HG03342 (cell line): ENCODE data around the gene BCKDHA.
"Not testable (repeated sequence)": the region's sequence is repeated elsewhere in the genome, so short reads cannot be mapped to it uniquely, and the experiment has no call there.

Source experiments
- ATAC-seq: cut with Tn5 transposase; IDR thresholded peaks from one replicate; pipeline ENCODE4 v1.9.1; 2021; ENCODE audit warnings: mild to moderate bottlenecking, moderate library complexity; ENCODE audit not compliant: unreplicated experiment

Gene BCKDHA

DNA sequence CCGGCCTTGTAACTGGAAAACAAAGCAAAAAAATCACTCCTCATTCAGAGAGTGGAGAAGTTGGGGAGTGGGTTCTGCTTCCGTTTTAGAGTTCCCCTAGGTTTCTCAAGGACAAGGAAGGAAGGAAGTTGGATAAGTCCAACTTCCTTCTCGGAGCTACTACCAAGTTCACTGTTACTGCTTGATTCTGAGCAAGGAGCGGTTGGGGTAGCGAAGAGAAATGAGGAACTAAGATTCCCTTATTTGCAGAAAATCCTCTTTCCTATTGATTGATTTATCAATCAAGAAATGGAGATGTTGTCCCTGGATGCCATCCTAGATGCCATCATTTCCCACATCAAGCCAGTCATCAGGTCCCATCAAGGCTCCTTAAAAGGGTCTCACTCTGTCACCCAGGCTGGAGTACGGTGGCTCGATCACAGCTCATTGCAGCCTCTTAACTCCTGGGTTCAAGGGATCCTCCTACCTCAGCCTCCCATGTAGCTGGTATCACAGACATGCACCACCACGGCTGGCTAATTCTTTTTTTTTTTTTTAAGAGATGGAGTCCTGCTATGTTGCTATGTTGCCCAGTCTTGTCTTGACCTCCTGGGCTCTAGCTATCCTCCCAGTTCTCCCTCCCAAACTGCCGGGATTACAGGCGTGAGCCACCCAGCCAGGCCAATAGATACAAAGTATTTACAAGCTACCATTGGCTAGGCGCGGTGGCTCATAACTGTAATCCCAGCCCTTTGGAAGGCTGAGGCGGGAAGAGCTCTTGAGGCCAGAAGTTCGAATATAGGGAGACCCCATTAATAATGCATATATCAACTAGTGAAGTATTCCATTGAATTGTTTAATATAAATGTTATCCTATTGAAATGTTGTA, 32.9 kb upstream of the BCKDHA start:
- no peak for ATAC-seq

GRCh38 chr19:41366089-41366488, 31.5 kb upstream of the BCKDHA start:
- ATAC-seq, result no peak

DNA sequence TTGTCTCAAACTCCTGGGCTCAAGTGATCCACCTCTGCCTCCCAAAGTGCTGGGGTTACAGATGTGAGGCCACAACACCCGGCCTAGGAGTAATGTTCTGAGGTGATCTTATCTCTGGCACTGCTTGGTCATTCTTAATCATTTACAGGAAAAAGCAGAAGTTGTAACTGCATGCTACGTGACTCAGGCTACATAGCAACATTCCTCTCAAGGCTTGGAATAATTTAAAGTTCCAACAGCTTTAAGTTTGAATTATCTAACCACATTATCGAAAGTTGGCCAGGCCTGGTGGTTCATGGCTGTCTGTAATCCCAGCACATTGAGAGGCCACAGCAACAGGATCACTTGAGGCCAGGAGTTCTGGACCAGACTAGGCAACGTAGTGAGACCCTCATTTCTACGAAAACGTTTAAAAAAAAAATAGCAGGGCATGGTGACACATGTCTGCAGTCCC, 29.7 kb upstream of the BCKDHA start:
- ATAC-seq, result no peak

- no peak for ATAC-seq
Measured at GRCh38 chr19:41369769-41370168, 27.8 kb upstream of the BCKDHA start.

DNA sequence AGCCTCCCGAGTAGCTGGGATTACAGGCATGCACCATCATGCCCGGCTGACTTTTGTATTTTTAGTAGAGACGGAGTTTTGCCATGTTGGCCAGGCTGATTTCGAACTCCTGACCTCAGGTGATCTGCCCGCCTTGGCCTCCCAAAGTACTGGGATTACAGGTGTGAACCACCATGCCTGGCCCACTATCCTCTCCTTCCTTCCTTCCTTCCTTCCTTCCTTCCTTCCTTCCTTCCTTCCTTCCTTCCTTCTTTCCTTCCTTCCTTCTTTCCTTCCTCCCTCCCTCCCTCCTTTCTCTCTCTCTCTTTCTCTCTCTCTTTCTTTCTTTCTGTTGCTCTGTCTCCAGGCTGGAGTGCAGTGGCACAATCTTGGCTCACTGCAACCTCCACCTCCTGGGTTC, 26.5 kb upstream of the BCKDHA start:
- not testable (repeated sequence) for ATAC-seq

- no peak for ATAC-seq
Measured at GRCh38 chr19:41371541-41371940, 26.1 kb upstream of the BCKDHA start.

- ATAC-seq, result no peak
Measured at GRCh38 chr19:41372501-41372900, 25.1 kb upstream of the BCKDHA start.

GRCh38 chr19:41373993-41374392, 23.6 kb upstream of the BCKDHA start:
- no peak for ATAC-seq

DNA sequence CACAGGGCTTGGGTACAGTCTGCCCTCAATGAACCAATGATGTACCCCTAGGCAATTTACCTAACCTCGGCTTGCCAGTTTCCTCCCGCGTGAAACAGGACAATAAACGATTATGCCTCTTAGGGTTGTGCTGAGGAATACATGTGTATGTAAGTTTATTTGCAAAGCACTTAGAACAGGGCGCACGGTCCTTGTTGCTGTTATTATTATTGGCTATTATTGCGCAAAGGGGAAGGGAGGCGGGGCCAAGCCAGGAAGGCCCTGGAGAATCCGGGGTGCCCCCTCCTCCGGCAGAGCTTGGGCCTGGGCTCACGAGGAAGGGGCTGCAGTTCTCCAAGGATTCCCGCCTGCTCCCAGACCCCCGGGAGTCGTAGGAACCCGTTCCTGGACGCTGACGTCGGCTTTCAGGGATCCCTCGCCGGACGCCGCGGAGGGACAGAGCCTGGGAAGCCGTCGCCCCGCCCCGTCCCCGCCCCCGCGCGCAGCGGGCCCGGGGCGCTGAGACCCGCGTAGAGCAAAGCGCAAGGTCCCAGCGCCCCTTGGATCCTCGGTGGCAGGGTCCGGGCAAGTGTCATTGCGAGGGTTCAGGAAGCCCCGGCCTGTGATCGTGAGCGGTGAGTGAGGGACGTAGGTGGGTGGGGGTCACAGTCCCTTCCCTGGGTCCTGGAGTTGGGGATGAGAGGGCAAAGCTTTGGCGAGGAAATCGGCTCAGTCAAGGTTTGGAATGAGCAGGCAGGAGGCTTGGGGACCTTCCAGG, 21.2 kb upstream of the BCKDHA start, which contains the start of gene TMEM91:
Gene TMEM91, plus strand, starts transcription at position 293 of the 757 bp plus-strand sequence. CDS start 1,777 bp downstream, outside the sequence.
- no peak for ATAC-seq

DNA sequence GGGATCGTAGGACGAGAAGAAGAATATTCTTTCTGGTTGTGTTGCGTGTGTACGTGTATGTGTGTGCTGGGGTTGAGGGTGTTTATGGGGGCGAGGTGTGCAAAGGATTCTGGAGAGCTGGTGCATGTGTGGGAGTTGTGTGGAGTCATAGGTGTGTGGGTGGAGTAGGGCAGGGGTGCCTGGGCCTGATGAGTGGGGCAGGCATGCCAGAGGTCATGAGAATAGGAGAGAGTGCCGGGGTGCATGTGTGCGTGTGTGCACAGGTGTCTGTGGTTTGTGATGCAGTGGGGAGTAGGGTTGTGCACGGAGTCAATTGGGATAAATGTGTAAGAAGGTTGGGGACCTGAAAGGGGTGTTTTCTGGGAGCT, 20.6 kb upstream of the BCKDHA start:
- ATAC-seq, result no peak

DNA sequence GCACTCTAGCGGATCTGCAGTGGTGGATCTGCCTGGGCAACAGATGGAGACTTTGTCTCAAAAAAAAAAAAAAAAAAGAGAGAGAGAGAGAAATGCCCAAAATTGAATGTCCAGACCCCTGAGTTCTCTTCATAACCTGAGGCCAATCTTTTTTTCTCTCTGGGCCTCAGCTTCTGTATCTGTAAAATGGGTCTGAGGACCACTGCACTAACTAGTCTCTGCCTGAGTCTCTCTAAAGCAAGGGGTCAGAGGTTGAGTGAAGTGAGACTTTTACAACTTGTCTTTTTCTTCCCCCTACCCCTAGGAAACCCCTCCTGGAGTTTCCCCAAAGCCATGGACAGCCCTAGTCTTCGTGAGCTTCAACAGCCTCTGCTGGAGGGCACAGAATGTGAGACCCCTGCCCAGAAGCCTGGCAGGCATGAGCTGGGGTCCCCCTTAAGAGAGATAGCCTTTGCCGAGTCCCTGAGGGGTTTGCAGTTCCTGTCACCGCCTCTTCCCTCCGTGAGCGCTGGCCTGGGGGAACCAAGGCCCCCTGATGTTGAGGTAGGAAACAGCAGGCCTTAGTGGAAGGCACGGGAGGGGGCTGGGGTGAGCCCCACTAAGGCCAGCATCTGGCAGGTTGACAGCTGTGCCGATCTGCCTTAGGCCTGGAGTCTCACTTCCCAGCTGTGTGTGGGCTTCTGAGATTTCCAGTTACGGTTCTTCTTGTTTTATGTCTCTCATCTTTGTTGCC, 19.5 kb upstream of the BCKDHA start:
- peak; percentile 69 for ATAC-seq

GRCh38 chr19:41381536-41381935, 16.1 kb upstream of the BCKDHA start:
- ATAC-seq, result not testable (repeated sequence)

- no peak for ATAC-seq
Measured at GRCh38 chr19:41384351-41384750, 13.3 kb upstream of the BCKDHA start.

DNA sequence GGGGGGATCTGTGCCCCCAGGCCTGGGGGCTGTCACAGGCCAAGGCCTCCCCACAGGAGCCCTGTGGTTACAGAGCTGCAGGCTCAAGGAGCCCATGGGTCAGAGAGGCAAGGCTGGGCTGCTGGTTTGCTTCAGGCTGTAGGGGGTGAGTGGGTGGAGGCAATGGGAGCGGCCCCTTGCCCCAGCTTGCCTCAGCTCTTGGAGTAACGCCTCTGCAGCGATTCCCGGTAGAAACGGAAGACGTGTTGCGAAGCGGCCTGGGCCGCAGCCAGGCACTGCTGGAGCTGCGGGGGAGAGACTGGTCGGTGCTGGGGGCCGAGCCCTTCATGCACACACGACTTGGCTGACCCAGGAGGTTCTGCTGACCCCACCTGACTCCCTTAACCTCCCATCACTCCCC, 11.2 kb upstream of the BCKDHA start:
- no peak for ATAC-seq

DNA sequence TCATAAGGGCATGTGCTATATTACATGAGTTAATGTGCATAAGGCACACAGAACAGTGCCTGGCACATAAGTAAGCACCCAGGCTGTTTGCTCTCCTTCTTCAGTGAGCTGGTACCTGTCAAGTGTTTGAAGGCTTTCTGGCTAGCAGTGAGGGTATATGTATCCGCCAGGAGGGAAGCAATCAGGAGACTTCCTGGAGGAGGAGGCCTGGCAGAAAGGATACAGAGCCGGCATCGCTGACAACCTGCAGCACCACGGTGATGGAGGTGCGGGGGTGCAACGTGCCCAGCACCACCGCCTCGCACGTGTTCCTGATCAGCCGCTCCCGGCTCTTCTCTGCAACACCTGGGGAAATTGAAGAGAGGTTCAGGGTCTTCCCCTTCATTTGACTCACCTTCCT, 6.0 kb upstream of the BCKDHA start:
- no peak for ATAC-seq

DNA sequence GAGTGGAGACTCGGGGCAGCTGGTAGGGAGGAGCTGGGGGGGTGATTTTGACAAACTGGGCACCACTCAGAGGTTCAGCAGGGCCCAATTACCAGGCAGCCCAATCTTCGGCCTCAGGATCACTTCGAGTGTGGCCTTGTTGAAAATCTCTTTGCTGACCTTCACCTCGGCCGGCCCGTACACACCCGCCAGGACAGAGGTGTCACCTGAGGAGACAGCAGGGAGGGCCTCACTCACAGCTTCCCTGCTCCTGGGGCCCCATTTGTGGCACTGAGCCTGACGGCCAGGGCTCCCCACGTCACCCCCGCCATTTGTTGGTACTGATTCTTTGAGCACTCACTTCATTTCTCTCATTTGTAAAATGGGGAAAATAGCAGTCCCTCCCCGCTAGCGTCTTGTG, 4.8 kb upstream of the BCKDHA start:
- no peak for ATAC-seq

- no peak for ATAC-seq
Measured at GRCh38 chr19:41395355-41395754, 2.3 kb upstream of the BCKDHA start.

- ATAC-seq, result no peak
Measured at GRCh38 chr19:41398050-41398418, 416 bp downstream of the BCKDHA start.

- no peak for ATAC-seq
Measured at GRCh38 chr19:41398598-41398997, 980 bp downstream of the BCKDHA start.

GRCh38 chr19:41399091-41399490, 1.5 kb downstream of the BCKDHA start:
- ATAC-seq, result no peak

DNA sequence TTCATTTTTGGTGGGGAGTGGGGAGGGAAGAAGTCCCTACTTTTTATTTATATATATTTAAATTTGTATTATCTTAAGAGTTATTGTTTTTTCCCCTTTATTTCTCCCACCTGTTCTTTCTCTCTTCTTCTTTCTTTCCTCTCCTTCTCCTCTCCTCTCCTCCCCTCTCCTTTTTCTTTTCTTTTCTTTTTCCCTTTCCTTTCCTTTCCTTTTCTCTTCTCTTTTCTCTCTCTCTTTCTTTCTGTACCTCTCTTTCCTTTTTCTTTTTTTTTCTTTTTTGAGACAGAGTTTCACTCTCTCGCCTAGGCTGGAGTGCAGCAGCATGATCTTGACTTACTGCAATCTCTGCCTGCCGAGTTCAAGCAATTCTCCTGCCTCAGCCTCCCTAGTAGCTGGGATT, 1.9 kb downstream of the BCKDHA start:
- ATAC-seq, result no peak
